Measurements from ENCODE around the gene PSEN2.

GRCh38 chr1:226937940-226938725 lies 67.7 kb downstream of the PSEN2 start:
- TF ChIP-seq CTCF (IDR thresholded peaks at IDR 0.05) (no peak), POLR2A (IDR thresholded peaks at IDR 0.05; ENCODE audit: low read depth) (no peak), POLR2AphosphoS5 (IDR thresholded peaks at IDR 0.05) (no peak)

All from esophagus muscularis mucosa (tissue), 3 donors.